Breast epithelium (tissue), 3 donors: ENCODE data around the gene FAM83F.

ENCODE experiments used
- POLR2A ChIP-seq: fragments of 450-650 bp; IDR thresholded peaks from one replicate; pipeline ENCODE4 v1.6.1; 2016; ENCODE audit warnings: antibody characterized with exemption, mild to moderate bottlenecking, moderate library complexity
- TF ChIP-seq, protein P1 (sequence below), 3 donors: fragments of 450-650 bp; IDR thresholded peaks; one replicate each; pipeline ENCODE4 v1.5.1; 2016 to 2017; ENCODE audit warnings: antibody characterized with exemption in 3 of 3, mild to moderate bottlenecking in 3 of 3, moderate library complexity in 3 of 3

GRCh38 chr22:40004836-40005235, 10.1 kb downstream of the FAM83F start:
- TF ChIP-seq POLR2A, result no peak
- TF ChIP-seq, protein P1, sequence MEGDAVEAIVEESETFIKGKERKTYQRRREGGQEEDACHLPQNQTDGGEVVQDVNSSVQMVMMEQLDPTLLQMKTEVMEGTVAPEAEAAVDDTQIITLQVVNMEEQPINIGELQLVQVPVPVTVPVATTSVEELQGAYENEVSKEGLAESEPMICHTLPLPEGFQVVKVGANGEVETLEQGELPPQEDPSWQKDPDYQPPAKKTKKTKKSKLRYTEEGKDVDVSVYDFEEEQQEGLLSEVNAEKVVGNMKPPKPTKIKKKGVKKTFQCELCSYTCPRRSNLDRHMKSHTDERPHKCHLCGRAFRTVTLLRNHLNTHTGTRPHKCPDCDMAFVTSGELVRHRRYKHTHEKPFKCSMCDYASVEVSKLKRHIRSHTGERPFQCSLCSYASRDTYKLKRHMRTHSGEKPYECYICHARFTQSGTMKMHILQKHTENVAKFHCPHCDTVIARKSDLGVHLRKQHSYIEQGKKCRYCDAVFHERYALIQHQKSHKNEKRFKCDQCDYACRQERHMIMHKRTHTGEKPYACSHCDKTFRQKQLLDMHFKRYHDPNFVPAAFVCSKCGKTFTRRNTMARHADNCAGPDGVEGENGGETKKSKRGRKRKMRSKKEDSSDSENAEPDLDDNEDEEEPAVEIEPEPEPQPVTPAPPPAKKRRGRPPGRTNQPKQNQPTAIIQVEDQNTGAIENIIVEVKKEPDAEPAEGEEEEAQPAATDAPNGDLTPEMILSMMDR (IDR thresholded peaks at IDR 0.05), result no peak
